ENCODE measurements around the gene RDH5.

RDH5 gene

DNA sequence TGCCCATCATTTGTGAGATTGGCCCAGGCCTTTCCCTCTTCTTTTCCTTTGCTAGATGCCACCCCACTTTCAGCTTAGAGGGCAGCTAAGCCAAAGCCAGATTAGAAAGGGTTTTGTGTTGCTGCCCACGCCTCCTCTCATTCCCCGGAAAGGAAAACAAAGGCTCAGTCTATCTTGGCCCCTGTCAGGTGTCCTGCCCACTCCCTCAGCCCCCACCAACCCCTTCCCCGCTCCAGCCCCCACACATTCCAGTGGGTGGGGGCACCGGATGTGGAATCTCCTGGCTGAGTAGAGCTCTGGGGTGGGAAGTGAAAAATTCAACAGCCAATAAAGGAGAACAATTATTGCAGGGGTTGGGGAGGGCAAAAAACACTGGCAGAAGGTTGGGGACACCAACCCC lies 2.2 kb upstream of the RDH5 start:
- H3K4me3 ChIP-seq (ENCODE audit: control insufficient read depth, low read depth, low read length): no peak overlapping the region
- no peak for DNase-seq (ENCODE audit: low read depth)

DNA sequence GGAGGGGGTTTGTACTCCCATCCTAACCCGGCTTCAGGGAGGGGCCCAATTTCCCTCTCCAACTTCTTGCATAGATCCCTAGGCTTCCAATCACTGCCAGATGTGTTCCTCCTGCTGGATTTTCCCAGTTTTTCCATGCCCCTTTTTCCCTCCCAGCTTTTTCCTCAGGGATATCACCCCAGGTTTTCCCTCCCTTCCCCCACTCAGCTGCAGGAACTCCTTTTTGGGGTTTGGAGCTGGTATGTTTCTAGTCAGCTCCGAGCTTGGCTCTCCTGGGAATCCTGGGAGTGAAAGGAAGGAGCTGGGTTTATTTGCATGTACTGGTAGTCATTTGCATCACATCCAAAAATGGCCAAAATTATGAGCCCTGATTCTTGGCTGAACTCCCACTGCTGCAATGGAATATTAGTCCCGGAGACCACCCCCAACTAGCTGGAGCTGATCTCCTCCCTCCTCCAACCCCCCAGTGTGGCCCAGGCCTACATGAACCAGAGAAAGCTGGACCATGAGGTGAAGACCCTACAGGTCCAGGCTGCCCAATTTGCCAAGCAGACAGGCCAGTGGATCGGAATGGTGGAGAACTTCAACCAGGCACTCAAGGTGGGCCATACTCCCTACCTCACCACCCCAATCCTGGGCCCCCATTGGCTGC lies 1.4 kb upstream of the RDH5 start:
- TF ChIP-seq, protein P1, sequence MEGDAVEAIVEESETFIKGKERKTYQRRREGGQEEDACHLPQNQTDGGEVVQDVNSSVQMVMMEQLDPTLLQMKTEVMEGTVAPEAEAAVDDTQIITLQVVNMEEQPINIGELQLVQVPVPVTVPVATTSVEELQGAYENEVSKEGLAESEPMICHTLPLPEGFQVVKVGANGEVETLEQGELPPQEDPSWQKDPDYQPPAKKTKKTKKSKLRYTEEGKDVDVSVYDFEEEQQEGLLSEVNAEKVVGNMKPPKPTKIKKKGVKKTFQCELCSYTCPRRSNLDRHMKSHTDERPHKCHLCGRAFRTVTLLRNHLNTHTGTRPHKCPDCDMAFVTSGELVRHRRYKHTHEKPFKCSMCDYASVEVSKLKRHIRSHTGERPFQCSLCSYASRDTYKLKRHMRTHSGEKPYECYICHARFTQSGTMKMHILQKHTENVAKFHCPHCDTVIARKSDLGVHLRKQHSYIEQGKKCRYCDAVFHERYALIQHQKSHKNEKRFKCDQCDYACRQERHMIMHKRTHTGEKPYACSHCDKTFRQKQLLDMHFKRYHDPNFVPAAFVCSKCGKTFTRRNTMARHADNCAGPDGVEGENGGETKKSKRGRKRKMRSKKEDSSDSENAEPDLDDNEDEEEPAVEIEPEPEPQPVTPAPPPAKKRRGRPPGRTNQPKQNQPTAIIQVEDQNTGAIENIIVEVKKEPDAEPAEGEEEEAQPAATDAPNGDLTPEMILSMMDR (conservative IDR thresholded peaks at IDR 0.05; ENCODE audit: control insufficient read depth, insufficient read depth, low read depth, low read length): no peak
- peak; percentile 82 for DNase-seq (ENCODE audit: low read depth)
- no peak overlapping the region for H3K4me3 ChIP-seq (ENCODE audit: control insufficient read depth, low read depth, low read length)

More for the DNA sequence above, 2.2 kb upstream of the RDH5 start:
- TF ChIP-seq, protein P1 (conservative IDR thresholded peaks at IDR 0.05; ENCODE audit: control insufficient read depth, insufficient read depth, low read depth, low read length): no peak

DNA sequence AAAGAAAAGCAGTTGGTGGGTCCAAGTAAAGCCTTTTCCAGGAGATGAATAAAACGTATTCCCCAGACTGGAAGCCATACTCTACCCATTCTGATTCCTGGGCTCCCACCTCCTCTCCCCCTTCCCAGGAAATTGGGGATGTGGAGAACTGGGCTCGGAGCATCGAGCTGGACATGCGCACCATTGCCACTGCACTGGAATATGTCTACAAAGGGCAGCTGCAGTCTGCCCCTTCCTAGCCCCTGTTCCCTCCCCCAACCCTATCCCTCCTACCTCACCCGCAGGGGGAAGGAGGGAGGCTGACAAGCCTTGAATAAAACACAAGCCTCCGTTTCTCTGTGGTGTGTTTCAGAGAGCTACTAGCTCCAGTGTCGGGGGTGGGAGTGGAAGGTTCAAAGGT lies 822 bp upstream of the RDH5 start:
- TF ChIP-seq, protein P1 (conservative IDR thresholded peaks at IDR 0.05; ENCODE audit: control insufficient read depth, insufficient read depth, low read depth, low read length): no peak
- no peak for DNase-seq (ENCODE audit: low read depth)
- no peak overlapping the region for H3K4me3 ChIP-seq (ENCODE audit: control insufficient read depth, low read depth, low read length)

DNA sequence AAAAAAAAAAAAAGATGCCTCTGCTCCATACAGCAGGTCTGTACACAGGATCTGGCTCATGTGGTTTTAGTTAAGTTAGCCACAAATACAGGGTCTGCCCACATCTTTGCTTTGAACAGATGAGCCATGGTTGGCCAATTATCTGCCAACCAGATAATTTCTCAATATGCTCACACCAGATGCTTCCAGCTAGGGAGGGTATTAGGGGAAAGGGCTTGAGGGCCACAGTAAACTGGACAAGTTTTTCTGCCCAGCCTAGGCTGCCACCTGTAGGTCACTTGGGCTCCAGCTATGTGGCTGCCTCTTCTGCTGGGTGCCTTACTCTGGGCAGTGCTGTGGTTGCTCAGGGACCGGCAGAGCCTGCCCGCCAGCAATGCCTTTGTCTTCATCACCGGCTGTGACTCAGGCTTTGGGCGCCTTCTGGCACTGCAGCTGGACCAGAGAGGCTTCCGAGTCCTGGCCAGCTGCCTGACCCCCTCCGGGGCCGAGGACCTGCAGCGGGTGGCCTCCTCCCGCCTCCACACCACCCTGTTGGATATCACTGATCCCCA lies 776 bp downstream of the RDH5 start:
- H3K4me3 ChIP-seq (ENCODE audit: control insufficient read depth, low read depth, low read length): peak overlapping the region; percentile 56
- TF ChIP-seq, protein P1 (conservative IDR thresholded peaks at IDR 0.05; ENCODE audit: control insufficient read depth, insufficient read depth, low read depth, low read length): peak; percentile 66

DNA sequence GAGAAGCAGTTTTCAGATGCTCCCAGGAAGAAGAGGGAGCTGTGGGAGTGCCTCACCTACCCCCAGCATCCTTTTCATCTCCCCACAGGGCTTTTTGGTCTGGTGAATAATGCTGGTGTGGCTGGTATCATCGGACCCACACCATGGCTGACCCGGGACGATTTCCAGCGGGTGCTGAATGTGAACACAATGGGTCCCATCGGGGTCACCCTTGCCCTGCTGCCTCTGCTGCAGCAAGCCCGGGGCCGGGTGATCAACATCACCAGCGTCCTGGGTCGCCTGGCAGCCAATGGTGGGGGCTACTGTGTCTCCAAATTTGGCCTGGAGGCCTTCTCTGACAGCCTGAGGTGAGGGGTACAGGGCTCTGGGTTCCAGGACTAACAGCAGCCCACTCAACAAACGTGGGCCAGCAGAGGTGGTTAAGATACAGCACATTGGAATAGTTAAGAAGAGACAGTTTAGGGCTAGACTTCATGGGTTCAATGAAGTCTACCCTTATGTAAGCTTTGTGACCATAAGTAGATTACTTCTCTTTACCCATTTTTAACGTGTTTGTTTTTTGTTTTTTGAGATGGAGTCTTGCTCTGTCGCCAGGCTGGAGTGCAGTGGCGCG lies 1.5 kb downstream of the RDH5 start:
- peak overlapping the region; percentile 41 for H3K4me3 ChIP-seq (ENCODE audit: control insufficient read depth, low read depth, low read length)
- TF ChIP-seq, protein P1 (conservative IDR thresholded peaks at IDR 0.05; ENCODE audit: control insufficient read depth, insufficient read depth, low read depth, low read length): no peak
- no peak for DNase-seq (ENCODE audit: low read depth)

More for the DNA sequence above, 776 bp downstream of the RDH5 start:
- DNase-seq (ENCODE audit: low read depth): peak; percentile 98

DNA sequence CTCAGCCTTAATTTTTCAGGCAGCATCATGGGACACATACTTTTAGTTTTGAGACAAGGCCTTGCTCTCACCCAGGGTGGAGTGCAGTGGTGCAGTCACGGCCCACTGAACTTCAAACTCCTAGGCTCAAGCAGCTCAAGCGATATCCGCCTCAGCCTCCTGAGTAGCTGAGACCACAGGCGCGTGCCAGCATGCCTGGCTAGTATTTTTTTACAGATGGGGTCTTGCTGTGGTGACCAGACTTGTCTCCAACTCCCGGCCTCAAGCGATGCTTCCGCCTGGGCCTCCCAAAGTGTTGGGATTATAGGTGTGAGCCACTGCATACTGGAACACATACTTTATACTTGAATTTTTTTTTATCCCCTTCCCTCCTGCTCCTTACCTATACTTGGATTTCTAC lies 2.8 kb downstream of the RDH5 start:
- H3K4me3 ChIP-seq (ENCODE audit: control insufficient read depth, low read depth, low read length): no peak overlapping the region
- TF ChIP-seq, protein P1 (conservative IDR thresholded peaks at IDR 0.05; ENCODE audit: control insufficient read depth, insufficient read depth, low read depth, low read length): no peak
- no peak for DNase-seq (ENCODE audit: low read depth)

Data from fibroblast of mammary gland (primary cell).